Fibroblast of the aortic adventitia (primary cell): ENCODE measurements around the gene ZNF581. TPM values are rescaled to one million over a fixed set of nuclear protein-coding genes. Genes with fewer than 3 reads are reported as not detected.

ENCODE experiments used
- DNase-seq: peaks from one replicate; pipeline ENCODE4 v3.0.0-alpha.2; 2010; ENCODE audit warnings: low read depth
- H3K4me3 ChIP-seq: 2 replicates; pipeline ENCODE4 v1.5.1; 2011; ENCODE audit warnings: low read depth, mild to moderate bottlenecking, control low read depth, low read length, moderate library complexity
- total RNA-seq: library from RNA; depleted of rRNA; stranded (reverse); fragments of >200 nt; gene quantifications from 2 replicates; pipeline ENCODE4 v1.2.3, GENCODE V29; 2012; ENCODE audit warnings: low replicate concordance
- TF ChIP-seq, protein P1 (sequence below): IDR thresholded peaks from 2 replicates; pipeline ENCODE4 v1.5.1; 2011; ENCODE audit warnings: mild to moderate bottlenecking, low read length, control low read depth, inconsistent platforms; ENCODE audit not compliant: insufficient read depth

ZNF581 gene
- total RNA-seq, 1 donor = 13.9 TPM

DNA sequence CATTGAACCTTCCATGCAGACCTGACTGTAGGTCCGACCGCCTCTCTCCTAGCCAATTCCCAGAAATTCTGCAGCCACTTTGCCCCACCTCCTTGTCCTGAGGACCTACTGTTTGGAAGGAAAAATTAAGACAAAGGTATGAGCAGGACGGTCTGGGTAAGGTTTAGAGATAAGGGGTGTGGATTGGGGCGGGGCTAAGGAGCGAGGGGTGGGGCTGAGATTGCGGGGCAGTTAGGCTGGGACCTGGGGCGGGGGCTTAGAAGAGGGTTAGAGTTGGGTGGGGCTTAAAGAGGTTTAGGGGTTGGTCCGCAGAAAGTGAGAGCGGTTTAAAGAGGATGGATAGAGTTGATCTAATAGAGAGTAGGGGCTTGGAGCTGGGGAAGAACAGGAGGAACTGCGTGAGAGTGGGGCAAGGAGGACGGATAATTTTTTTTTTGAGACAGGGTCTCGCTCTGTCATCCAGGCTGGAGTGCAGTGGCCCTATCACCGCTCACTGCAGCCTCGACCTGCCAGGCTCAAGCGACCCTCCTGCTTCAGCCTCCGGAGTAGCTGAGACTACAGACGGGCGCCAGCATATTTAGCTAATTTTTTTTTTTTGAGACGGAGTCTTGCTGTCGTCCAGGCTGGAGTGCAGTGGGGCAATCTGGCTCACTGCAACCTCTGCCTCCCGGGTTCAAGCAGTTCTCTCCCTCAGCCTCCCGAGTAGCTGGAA, 39.7 kb upstream of the ZNF581 start:
- TF ChIP-seq, protein P1, sequence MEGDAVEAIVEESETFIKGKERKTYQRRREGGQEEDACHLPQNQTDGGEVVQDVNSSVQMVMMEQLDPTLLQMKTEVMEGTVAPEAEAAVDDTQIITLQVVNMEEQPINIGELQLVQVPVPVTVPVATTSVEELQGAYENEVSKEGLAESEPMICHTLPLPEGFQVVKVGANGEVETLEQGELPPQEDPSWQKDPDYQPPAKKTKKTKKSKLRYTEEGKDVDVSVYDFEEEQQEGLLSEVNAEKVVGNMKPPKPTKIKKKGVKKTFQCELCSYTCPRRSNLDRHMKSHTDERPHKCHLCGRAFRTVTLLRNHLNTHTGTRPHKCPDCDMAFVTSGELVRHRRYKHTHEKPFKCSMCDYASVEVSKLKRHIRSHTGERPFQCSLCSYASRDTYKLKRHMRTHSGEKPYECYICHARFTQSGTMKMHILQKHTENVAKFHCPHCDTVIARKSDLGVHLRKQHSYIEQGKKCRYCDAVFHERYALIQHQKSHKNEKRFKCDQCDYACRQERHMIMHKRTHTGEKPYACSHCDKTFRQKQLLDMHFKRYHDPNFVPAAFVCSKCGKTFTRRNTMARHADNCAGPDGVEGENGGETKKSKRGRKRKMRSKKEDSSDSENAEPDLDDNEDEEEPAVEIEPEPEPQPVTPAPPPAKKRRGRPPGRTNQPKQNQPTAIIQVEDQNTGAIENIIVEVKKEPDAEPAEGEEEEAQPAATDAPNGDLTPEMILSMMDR = no peak
- no peak for DNase-seq

DNA sequence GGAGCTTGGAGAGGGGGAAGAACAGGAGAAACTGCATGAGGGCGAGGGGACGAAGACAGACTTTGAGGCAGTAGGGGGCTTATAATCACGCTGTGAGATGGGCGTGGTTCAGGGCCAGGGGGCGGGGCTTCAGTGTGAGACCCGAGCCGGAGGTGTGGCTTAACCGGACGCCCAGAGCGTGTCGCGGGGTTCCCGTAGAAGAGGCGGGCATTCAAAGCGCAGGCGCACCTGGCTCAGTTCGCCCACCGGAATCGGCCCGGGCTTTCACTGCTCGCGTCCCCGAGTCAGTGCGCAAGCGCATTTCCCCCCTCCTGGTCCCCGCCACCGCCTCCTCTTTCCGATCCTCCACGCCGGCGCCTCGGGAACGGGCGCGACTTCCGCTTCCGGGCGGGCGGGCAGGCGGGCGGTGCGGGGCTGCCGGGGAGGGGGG, 38.2 kb upstream of the ZNF581 start:
- peak; percentile 97 for DNase-seq
- peak overlapping the region; percentile 93 for H3K4me3 ChIP-seq
- TF ChIP-seq, protein P1 = no peak

More for the DNA sequence above, 39.7 kb upstream of the ZNF581 start:
- H3K4me3 ChIP-seq = no peak overlapping the region

GRCh38 chr19:55605637-55606470, 37.6 kb upstream of the ZNF581 start, which contains the start of gene ZNF865:
TSS of gene ZNF865 (plus strand) at chr19:55605647. CDS start at chr19:55613619, 7,972 bp downstream.
- DNase-seq = peak; percentile 85
- H3K4me3 ChIP-seq = peak within 1 kb of the TSS; percentile 93
- TF ChIP-seq, protein P1 = peak; percentile 88

GRCh38 chr19:55606471-55606787, 37.0 kb upstream of the ZNF581 start:
- peak overlapping the region; percentile 93 for H3K4me3 ChIP-seq
- no peak for DNase-seq
- TF ChIP-seq, protein P1 = no peak

DNA sequence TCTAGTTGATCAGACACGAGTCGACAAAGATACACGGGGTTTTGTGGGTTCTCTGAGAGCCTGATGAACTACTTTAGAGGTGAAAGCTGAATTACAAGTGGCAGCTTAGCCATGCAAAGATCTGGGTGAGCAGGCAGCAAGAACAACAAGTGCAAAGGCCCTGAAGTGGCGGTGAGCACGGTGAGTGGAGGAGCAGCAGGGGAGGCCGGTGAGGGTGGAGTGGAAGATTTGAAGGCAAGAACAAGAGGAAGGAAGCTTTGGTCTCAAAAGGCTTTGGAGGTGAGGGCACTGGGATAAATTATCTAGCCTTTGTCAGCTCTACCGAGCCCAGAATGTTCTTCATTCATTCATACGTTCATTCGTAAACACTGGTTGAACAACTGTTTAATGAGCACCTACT, 36.6 kb upstream of the ZNF581 start:
- TF ChIP-seq, protein P1 = no peak
- H3K4me3 ChIP-seq = peak overlapping the region; percentile 93
- no peak for DNase-seq

GRCh38 chr19:55609326-55609725, 34.1 kb upstream of the ZNF581 start:
- TF ChIP-seq, protein P1 = no peak
- H3K4me3 ChIP-seq = no peak overlapping the region
- DNase-seq = no peak
